B cell (primary cell): ENCODE measurements around the gene IL36RN. TPM values are rescaled to one million over a fixed set of nuclear protein-coding genes. Genes with fewer than 3 reads are reported as not detected.

Experiments
- ATAC-seq: fragments of 200-7000 bp; cut with Tn5 transposase; one replicate; pipeline ENCODE4 v1.10.0; 2021; ENCODE audit warnings: low read depth, mild to moderate bottlenecking, moderate number of reproducible peaks, moderate library complexity
- CTCF ChIA-PET: fragments of 350-600 bp; sonication (Branson Sonifier 250); formaldehyde crosslinking; loops from one replicate; lab custom pipeline; 2021; ENCODE audit warnings: antibody characterized with exemption, inconsistent platforms; lab: Charles Lee
- POLR2A ChIA-PET: fragments of 350-600 bp; sonication (Branson Sonifier 250); formaldehyde crosslinking; loops from one replicate; lab custom pipeline; 2021; ENCODE audit warnings: antibody characterized with exemption; lab: Charles Lee
- DNase-seq: peaks from one replicate; pipeline ENCODE4 v3.0.0; 2013
- H2AFZ ChIP-seq: 2 replicates; pipeline ENCODE4 v1.6.1; 2012; ENCODE audit warnings: mild to moderate bottlenecking, low read depth, low read length; ENCODE audit not compliant: insufficient read depth, poor library complexity, severe bottlenecking
- H3K27ac ChIP-seq, 2 donors: 1 replicate in 1 of 2; 2 replicates in 1 of 2; pipeline ENCODE4 v1.5.1; 2012 to 2013; ENCODE audit warnings: low read length in 2 of 2, mild to moderate bottlenecking in 2 of 2, moderate library complexity in 1 of 2
- H3K27me3 ChIP-seq, 4 experiments: fragments of 200-600 bp in 1 of 4; sonication (generic) in 1 of 4; replicated peaks in 1 of 4; 1 replicate in 2 of 4; 2 replicates in 2 of 4; pipeline versions ENCODE4 v1.6.1 to v1.7.0; 2013 to 2016; ENCODE audit warnings: low read length in 3 of 4, mild to moderate bottlenecking in 2 of 4, mixed read lengths in 1 of 4, moderate library complexity in 1 of 4; ENCODE audit not compliant: insufficient read depth in 4 of 4, control insufficient read depth in 3 of 4; ENCODE audit errors: control extremely low read depth in 1 of 4
- H3K36me3 ChIP-seq, 2 experiments: replicated peaks in 1 of 2; 1 replicate in 1 of 2; 2 replicates in 1 of 2; pipeline versions ENCODE4 v1.6.1 to v1.7.1; 2013; ENCODE audit warnings: low read length in 1 of 2; ENCODE audit not compliant: insufficient read depth in 2 of 2, control insufficient read depth in 1 of 2; ENCODE audit errors: control extremely low read depth in 1 of 2, extremely low read depth in 1 of 2
- H3K4me1 ChIP-seq, 2 donors: fragments of 200-600 bp in 1 of 2; sonication (generic) in 1 of 2; 1 replicate in 1 of 2; 2 replicates in 1 of 2; pipeline versions ENCODE4 v1.5.1 to v1.6.1; 2013 to 2017; ENCODE audit warnings: low read length in 2 of 2; ENCODE audit not compliant: control insufficient read depth in 2 of 2, insufficient read depth in 2 of 2
- H3K4me2 ChIP-seq: replicated peaks from 2 replicates; pipeline ENCODE3; 2012; ENCODE audit warnings: mild to moderate bottlenecking, low read depth, low read length; ENCODE audit not compliant: poor library complexity, severe bottlenecking
- H3K4me3 ChIP-seq, 5 experiments: fragments of 200-600 bp in 1 of 5; sonication (generic) in 1 of 5; 1 replicate in 3 of 5; 2 replicates in 2 of 5; pipeline versions ENCODE4 v1.5.1 to v1.7.0; 2011 to 2016; ENCODE audit warnings: low read length in 4 of 5, mild to moderate bottlenecking in 4 of 5, low read depth in 2 of 5, control low read depth in 1 of 5, moderate library complexity in 1 of 5; ENCODE audit not compliant: insufficient read depth in 1 of 5; ENCODE audit errors: control extremely low read depth in 1 of 5, extremely low read depth in 1 of 5
- H3K79me2 ChIP-seq: fragments of 200-600 bp; sonication (generic); one replicate; pipeline ENCODE4 v1.6.0; 2016; ENCODE audit warnings: low read length; ENCODE audit not compliant: control insufficient read depth, insufficient read depth
- H3K9ac ChIP-seq: fragments of 200-600 bp; sonication (generic); 2 replicates; pipeline ENCODE4 v1.6.1; 2017; ENCODE audit warnings: mild to moderate bottlenecking, low read length, moderate library complexity
- H3K9me3 ChIP-seq, 3 donors: one replicate each; pipeline versions ENCODE4 v1.6.1 to v1.7.1; 2013; ENCODE audit warnings: low read length in 2 of 3; ENCODE audit not compliant: control insufficient read depth in 2 of 3, insufficient read depth in 1 of 3; ENCODE audit errors: control extremely low read depth in 1 of 3
- H4K20me1 ChIP-seq: 2 replicates; pipeline ENCODE4 v1.6.0; 2012; ENCODE audit warnings: mild to moderate bottlenecking, low read length; ENCODE audit not compliant: insufficient read depth, control insufficient read depth, poor library complexity, severe bottlenecking
- H3K27ac Mint-ChIP-seq: one replicate; pipeline ENCODE4 v1.8.0; 2021; ENCODE audit warnings: mixed read lengths
- H3K27me3 Mint-ChIP-seq: one replicate; pipeline ENCODE4 v1.8.0; 2021; ENCODE audit warnings: mixed read lengths
- H3K4me1 Mint-ChIP-seq: one replicate; pipeline ENCODE4 v1.8.0; 2021; ENCODE audit warnings: mixed read lengths
- H3K4me3 Mint-ChIP-seq: one replicate; pipeline ENCODE4 v1.8.0; 2021; ENCODE audit warnings: mixed read lengths
- H3K9me3 Mint-ChIP-seq: one replicate; pipeline ENCODE4 v1.8.0; 2022; ENCODE audit warnings: mixed read lengths; ENCODE audit not compliant: insufficient read depth
- CTCF ChIP-seq: fragments of 200-600 bp; IDR thresholded peaks from one replicate; pipeline ENCODE4 v1.8.0; 2022; ENCODE audit warnings: antibody characterized with exemption, mild to moderate bottlenecking
- EZH2 ChIP-seq: IDR thresholded peaks from 2 replicates; pipeline ENCODE4 v1.6.1; 2012; ENCODE audit warnings: borderline replicate concordance, low read depth, mild to moderate bottlenecking, moderate library complexity, low read length; ENCODE audit not compliant: insufficient read depth, poor library complexity, severe bottlenecking
- WGBS: methylation state at CpG from one replicate; pipeline ENCODE4 v1.1.5; 2013; ENCODE audit warnings: missing lambda C conversion rate; ENCODE audit not compliant: insufficient coverage; 5-methylcytosine and 5-hydroxymethylcytosine counted together
- intact Hi-C: fragments of 100-400 bp; cut with micrococcal nuclease; formaldehyde crosslinking; loops from one replicate; pipeline ENCODE4 v1.10.0; 2022
- polyA plus RNA-seq: library from polyadenylated mRNA; depleted of rRNA; stranded (reverse); fragments of >200 nt; gene quantifications from 2 replicates; pipeline ENCODE4 v1.2.3, GENCODE V29; 2012
- total RNA-seq, 2 donors: library from RNA; stranded (reverse); fragments of 120-200 nt in 1 of 2; gene quantifications; 1 replicate in 1 of 2; 2 replicates in 1 of 2; pipeline versions ENCODE4 v1.2.3 to v1.2.4, GENCODE V29; 2013 to 2022

IL36RN gene
- total and polyA plus RNA-seq, 2 donors (not counting 1 experiment from before 2014, with no cell fraction given) = not detected

GRCh38 chr2:113103277-113103676 is 44.3 kb downstream of the IL36RN start:
- H3K4me3 Mint-ChIP-seq = no peak overlapping the region
- POLR2A ChIA-PET = no interaction called here
- H3K4me1 Mint-ChIP-seq = peaks cover 3% of the 10 kb centered on the region
- Histone ChIP-seq H3K4me3 (no peak overlapping the region), H3K27me3 (no peaks in the 10 kb centered on the region), H3K4me1 (peaks cover 3 to 4% of the 10 kb centered on the region in 2 donors), H4K20me1 (no peaks in the 10 kb centered on the region), H3K9ac (no peak overlapping the region), H3K79me2 (no peaks in the 10 kb centered on the region), H3K4me2 (no peak overlapping the region), H3K36me3 (no peaks in the 10 kb centered on the region), H3K27ac (no peak overlapping the region), H3K9me3 (peaks cover 0 to 10% (median 0%) of the 10 kb centered on the region in 3 donors), H2AFZ (no peak overlapping the region)
- peaks cover 2% of the 10 kb centered on the region for H3K9me3 Mint-ChIP-seq
- intact Hi-C loops = no loop called here
- DNase-seq = no peak
- peaks cover 8% of the 10 kb centered on the region for H3K27me3 Mint-ChIP-seq
- H3K27ac Mint-ChIP-seq = no peak overlapping the region
- TF ChIP-seq EZH2 (no peak), CTCF (no peak)
- 100% methylated on average over 4 of the region's 4 CpGs for WGBS
- no peak for ATAC-seq
- CTCF ChIA-PET = no interaction called here

DNA sequence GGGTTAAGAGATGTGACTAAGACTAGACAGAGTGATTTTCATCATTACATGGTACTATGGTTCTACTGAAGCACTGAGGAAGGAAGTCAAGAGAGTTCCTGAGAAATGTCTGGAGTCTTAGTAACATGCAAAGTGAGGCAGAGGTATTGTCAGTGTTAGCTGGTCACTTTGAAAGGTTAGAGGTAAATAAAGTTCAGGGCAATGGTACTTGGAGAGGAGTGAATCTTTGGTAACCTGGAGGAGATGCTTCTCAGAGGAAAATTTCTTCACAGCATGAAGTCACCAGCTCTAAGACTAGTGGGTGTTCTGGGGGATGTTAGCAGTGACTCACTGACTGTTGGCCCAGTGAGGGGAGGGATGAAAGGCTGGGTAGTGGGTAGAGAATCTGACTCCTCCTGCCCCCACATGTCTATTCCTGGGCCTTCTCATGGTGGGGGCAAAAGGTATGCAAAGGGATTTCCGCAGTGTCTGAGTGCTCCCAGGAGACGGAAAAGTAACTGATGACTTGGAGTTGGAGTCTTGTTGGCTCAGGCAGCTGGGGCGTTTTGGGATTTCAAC is 45.1 kb downstream of the IL36RN start:
- Histone ChIP-seq H3K9ac (no peak overlapping the region), H4K20me1 (no peaks in the 10 kb centered on the region), H3K4me3 (no peak overlapping the region), H2AFZ (no peak overlapping the region), H3K27ac (no peak overlapping the region), H3K27me3 (peaks cover 0 to 3% (median 0%) of the 10 kb centered on the region in 4 experiments), H3K4me2 (no peak overlapping the region), H3K9me3 (peaks cover 0 to 10% (median 0%) of the 10 kb centered on the region in 3 donors), H3K4me1 (no peaks in the 10 kb centered on the region), H3K79me2 (no peaks in the 10 kb centered on the region), H3K36me3 (no peaks in the 10 kb centered on the region)
- TF ChIP-seq EZH2 (no peak), CTCF (no peak)
- Mint-ChIP-seq H3K4me3 (no peak overlapping the region), H3K27me3 (peaks cover 14% of the 10 kb centered on the region), H3K4me1 (no peaks in the 10 kb centered on the region), H3K27ac (no peak overlapping the region), H3K9me3 (peaks cover 2% of the 10 kb centered on the region)
- DNase-seq (no peak), ATAC-seq (no peak)
- 100% methylated on average over 2 of the region's 3 CpGs for WGBS
- intact Hi-C loops = no loop called here
- ChIA-PET CTCF (interaction anchor here (1.5 kb wide), 1 partner anchor 34 kb away, joined by 3 read pairs; no protein-coding TSS in a partner anchor), POLR2A (no interaction called here)
